GM12874 (cell line): Measurements from ENCODE around the gene BNIP1.

Experiments used
- TF ChIP-seq, protein P1 (sequence below): IDR thresholded peaks from 2 replicates; pipeline ENCODE4 v1.5.1; 2011; ENCODE audit warnings: low read depth, mild to moderate bottlenecking, control low read depth, low read length, moderate library complexity; ENCODE audit not compliant: insufficient read depth

BNIP1 gene

DNA sequence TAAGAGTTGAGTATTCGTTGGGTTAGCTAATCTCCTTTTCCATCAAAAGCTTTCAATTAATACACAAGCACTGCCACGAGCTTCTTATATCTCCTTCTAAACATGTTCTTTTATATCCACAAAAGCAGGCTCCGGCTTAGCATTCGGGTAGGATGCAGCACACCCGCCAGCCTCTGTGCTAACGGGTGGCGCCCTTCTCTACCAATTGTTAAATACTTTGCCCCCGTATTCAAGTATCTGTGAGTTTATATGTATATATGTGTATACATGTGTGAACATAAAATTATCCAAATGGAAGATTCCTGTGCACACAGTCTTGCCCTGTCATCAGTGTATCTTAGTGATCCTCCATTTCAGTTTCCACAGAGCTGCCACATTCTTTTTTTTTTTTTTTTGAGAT, 27.8 kb downstream of the BNIP1 start:
- TF ChIP-seq, protein P1, sequence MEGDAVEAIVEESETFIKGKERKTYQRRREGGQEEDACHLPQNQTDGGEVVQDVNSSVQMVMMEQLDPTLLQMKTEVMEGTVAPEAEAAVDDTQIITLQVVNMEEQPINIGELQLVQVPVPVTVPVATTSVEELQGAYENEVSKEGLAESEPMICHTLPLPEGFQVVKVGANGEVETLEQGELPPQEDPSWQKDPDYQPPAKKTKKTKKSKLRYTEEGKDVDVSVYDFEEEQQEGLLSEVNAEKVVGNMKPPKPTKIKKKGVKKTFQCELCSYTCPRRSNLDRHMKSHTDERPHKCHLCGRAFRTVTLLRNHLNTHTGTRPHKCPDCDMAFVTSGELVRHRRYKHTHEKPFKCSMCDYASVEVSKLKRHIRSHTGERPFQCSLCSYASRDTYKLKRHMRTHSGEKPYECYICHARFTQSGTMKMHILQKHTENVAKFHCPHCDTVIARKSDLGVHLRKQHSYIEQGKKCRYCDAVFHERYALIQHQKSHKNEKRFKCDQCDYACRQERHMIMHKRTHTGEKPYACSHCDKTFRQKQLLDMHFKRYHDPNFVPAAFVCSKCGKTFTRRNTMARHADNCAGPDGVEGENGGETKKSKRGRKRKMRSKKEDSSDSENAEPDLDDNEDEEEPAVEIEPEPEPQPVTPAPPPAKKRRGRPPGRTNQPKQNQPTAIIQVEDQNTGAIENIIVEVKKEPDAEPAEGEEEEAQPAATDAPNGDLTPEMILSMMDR = no peak

DNA sequence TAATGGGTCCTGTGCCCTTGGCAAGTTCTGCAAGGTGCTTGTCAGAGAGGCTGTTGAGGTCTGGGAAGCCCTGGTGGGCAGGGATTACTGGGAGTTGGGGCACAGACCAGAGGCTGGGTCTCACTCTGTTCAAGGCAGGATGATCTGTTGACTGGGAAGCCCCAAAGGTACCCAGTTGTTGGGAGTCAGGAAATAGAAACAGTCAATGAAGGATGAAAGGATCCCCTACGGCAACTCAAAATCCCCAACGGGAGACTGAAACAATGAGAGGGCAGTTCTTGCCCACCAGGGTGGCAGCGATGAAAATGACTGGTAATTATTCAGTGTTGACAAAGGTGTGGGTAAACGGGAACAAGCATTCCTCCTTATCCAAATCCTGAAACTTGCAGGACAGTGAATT, 31.2 kb downstream of the BNIP1 start:
- TF ChIP-seq, protein P1 = no peak

DNA sequence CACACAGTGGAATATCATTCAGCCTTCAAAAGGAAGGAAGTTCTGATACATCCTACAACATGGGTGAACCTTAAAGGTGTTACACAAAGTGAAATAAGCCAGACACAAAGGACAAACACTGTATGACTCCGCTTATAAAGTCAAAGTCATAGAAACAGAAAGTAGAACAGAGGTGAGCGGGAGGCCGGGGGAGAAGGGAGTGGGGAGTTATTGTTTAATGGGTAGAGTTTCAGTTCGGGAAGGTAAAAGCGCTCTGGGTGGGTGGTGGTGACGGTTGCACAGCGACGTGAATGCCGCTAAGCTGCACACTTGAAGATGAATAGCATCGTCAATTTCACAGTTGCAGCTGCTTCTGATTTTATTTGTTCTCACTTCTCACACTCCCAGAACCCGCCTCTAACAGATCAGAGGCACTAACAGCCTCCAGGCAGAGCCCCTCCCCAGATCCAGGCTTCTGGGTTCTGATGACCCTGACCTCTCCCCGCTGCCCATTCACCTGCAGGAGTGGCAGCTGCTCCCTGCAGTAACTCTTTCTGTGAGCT, 34.1 kb downstream of the BNIP1 start:
- TF ChIP-seq, protein P1 = no peak

DNA sequence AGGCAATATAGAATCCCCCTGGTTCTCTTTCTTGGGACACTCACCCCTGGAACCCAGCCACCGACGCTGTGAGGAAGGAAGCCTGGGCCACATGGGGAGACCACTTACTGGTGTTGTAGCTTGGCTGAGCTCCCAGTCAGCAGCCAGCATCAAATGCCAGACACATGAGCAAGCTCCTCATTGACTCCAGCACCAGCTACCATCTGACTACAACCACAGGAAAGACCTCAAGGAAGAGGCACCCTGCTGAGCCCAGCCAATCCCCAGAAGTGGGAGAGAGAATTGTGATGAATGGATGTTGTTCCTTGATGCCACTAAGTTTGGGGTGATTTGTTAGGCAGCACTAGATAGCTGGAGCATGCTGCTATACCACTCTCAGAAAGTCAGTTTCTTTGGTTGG, 36.0 kb downstream of the BNIP1 start:
- TF ChIP-seq, protein P1 = no peak

DNA sequence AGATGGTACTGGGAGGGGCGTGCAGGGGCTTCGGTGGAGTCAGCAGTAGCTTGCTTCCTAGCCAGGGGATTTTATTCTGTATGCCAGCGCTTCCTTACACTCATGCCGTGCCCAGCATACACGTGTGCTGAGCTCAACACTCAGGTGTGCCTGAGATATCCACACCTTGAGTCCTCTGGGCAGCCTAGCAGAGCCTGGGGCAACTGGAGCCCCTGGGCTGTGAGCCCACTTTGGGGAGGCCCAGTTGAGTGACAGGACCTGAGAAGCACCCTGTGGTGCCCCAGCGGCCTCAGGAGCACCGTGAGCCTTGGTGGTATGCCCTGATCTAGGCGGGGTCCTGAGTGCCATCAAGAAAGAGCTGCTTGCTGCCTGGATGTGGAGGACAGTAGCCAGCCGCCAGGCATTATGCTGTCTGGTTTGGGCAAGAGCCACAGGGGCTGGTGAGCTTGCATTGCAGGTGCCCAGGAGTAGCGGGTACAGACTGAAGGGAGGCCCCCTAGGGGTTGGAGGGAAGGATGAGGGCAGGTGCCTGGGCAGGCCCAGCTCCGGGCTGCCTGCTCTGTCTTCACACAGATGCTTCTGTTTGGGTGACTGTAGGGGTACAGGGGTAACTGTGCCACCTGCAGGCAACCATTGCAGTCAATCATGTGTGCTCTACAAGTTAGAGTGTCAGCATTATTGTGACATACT, 42.9 kb downstream of the BNIP1 start:
- TF ChIP-seq, protein P1 = peak; percentile 44

DNA sequence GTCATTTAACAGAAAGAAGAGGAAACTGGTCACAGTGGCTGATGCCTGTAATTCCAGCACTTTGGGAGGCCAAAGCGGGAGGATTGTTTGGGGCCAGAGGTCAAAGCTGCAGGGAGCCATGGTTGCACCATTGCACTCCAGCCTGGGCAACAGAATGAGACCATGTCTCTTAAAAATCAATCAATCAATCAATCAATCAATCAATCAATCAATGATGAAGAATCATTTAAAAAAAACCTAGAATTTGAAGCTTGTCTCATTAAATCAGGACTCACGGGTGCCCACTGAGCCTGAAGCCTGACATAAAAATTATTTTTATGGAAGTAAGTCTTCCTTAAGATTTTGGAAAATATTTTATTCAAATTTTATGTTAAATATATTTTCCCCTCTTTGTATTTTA, 43.9 kb downstream of the BNIP1 start:
- TF ChIP-seq, protein P1 = no peak

DNA sequence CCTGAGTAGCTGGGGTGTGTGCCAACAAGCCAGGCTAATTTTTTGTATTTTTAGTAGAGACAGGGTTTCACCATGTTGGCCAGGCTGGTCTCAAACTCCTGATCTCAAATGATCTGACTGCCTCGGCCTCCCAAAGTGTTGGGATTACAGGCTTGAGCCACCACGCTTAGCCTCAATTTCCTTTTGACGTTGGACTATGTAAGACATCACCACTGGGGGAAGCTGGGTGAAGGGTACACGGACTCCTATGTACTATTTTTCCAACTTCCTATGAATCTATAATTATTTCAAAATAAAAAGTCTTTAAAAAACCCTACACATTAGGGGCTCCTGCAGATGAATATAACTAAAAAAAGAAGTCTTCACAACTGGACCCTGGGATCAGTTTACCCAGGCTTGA, 46.7 kb downstream of the BNIP1 start:
- TF ChIP-seq, protein P1 = no peak
